B cell (primary cell): ENCODE data around the gene IL2. TPM values are rescaled to one million over a fixed set of nuclear protein-coding genes. Genes with fewer than 3 reads are reported as not detected.
A peak's percentile ranks its signal among the peaks of the same experiment; 100 is the strongest.

Experiments used
- ATAC-seq: fragments of 200-7000 bp; cut with Tn5 transposase; one replicate; pipeline ENCODE4 v1.10.0; 2021; ENCODE audit warnings: low read depth, mild to moderate bottlenecking, moderate number of reproducible peaks, moderate library complexity
- CTCF ChIA-PET: fragments of 350-600 bp; sonication (Branson Sonifier 250); formaldehyde crosslinking; loops from one replicate; lab custom pipeline; 2021; ENCODE audit warnings: antibody characterized with exemption, inconsistent platforms; lab: Charles Lee
- POLR2A ChIA-PET: fragments of 350-600 bp; sonication (Branson Sonifier 250); formaldehyde crosslinking; loops from one replicate; lab custom pipeline; 2021; ENCODE audit warnings: antibody characterized with exemption; lab: Charles Lee
- DNase-seq: peaks from one replicate; pipeline ENCODE4 v3.0.0; 2013
- H2AFZ ChIP-seq: 2 replicates; pipeline ENCODE4 v1.6.1; 2012; ENCODE audit warnings: mild to moderate bottlenecking, low read depth, low read length; ENCODE audit not compliant: insufficient read depth, poor library complexity, severe bottlenecking
- H3K27ac ChIP-seq, 2 donors: 1 replicate in 1 of 2; 2 replicates in 1 of 2; pipeline ENCODE4 v1.5.1; 2012 to 2013; ENCODE audit warnings: low read length in 2 of 2, mild to moderate bottlenecking in 2 of 2, moderate library complexity in 1 of 2
- H3K27me3 ChIP-seq, 4 experiments: fragments of 200-600 bp in 1 of 4; sonication (generic) in 1 of 4; replicated peaks in 1 of 4; 1 replicate in 2 of 4; 2 replicates in 2 of 4; pipeline versions ENCODE4 v1.6.1 to v1.7.0; 2013 to 2016; ENCODE audit warnings: low read length in 3 of 4, mild to moderate bottlenecking in 2 of 4, mixed read lengths in 1 of 4, moderate library complexity in 1 of 4; ENCODE audit not compliant: insufficient read depth in 4 of 4, control insufficient read depth in 3 of 4; ENCODE audit errors: control extremely low read depth in 1 of 4
- H3K36me3 ChIP-seq, 2 experiments: replicated peaks in 1 of 2; 1 replicate in 1 of 2; 2 replicates in 1 of 2; pipeline versions ENCODE4 v1.6.1 to v1.7.1; 2013; ENCODE audit warnings: low read length in 1 of 2; ENCODE audit not compliant: insufficient read depth in 2 of 2, control insufficient read depth in 1 of 2; ENCODE audit errors: control extremely low read depth in 1 of 2, extremely low read depth in 1 of 2
- H3K4me1 ChIP-seq, 2 donors: fragments of 200-600 bp in 1 of 2; sonication (generic) in 1 of 2; 1 replicate in 1 of 2; 2 replicates in 1 of 2; pipeline versions ENCODE4 v1.5.1 to v1.6.1; 2013 to 2017; ENCODE audit warnings: low read length in 2 of 2; ENCODE audit not compliant: control insufficient read depth in 2 of 2, insufficient read depth in 2 of 2
- H3K4me2 ChIP-seq: replicated peaks from 2 replicates; pipeline ENCODE3; 2012; ENCODE audit warnings: mild to moderate bottlenecking, low read depth, low read length; ENCODE audit not compliant: poor library complexity, severe bottlenecking
- H3K4me3 ChIP-seq, 5 experiments: fragments of 200-600 bp in 1 of 5; sonication (generic) in 1 of 5; 1 replicate in 3 of 5; 2 replicates in 2 of 5; pipeline versions ENCODE4 v1.5.1 to v1.7.0; 2011 to 2016; ENCODE audit warnings: low read length in 4 of 5, mild to moderate bottlenecking in 4 of 5, low read depth in 2 of 5, control low read depth in 1 of 5, moderate library complexity in 1 of 5; ENCODE audit not compliant: insufficient read depth in 1 of 5; ENCODE audit errors: control extremely low read depth in 1 of 5, extremely low read depth in 1 of 5
- H3K79me2 ChIP-seq: fragments of 200-600 bp; sonication (generic); one replicate; pipeline ENCODE4 v1.6.0; 2016; ENCODE audit warnings: low read length; ENCODE audit not compliant: control insufficient read depth, insufficient read depth
- H3K9ac ChIP-seq: fragments of 200-600 bp; sonication (generic); 2 replicates; pipeline ENCODE4 v1.6.1; 2017; ENCODE audit warnings: mild to moderate bottlenecking, low read length, moderate library complexity
- H3K9me3 ChIP-seq, 3 donors: one replicate each; pipeline versions ENCODE4 v1.6.1 to v1.7.1; 2013; ENCODE audit warnings: low read length in 2 of 3; ENCODE audit not compliant: control insufficient read depth in 2 of 3, insufficient read depth in 1 of 3; ENCODE audit errors: control extremely low read depth in 1 of 3
- H4K20me1 ChIP-seq: 2 replicates; pipeline ENCODE4 v1.6.0; 2012; ENCODE audit warnings: mild to moderate bottlenecking, low read length; ENCODE audit not compliant: insufficient read depth, control insufficient read depth, poor library complexity, severe bottlenecking
- H3K27ac Mint-ChIP-seq: one replicate; pipeline ENCODE4 v1.8.0; 2021; ENCODE audit warnings: mixed read lengths
- H3K27me3 Mint-ChIP-seq: one replicate; pipeline ENCODE4 v1.8.0; 2021; ENCODE audit warnings: mixed read lengths
- H3K4me1 Mint-ChIP-seq: one replicate; pipeline ENCODE4 v1.8.0; 2021; ENCODE audit warnings: mixed read lengths
- H3K4me3 Mint-ChIP-seq: one replicate; pipeline ENCODE4 v1.8.0; 2021; ENCODE audit warnings: mixed read lengths
- H3K9me3 Mint-ChIP-seq: one replicate; pipeline ENCODE4 v1.8.0; 2022; ENCODE audit warnings: mixed read lengths; ENCODE audit not compliant: insufficient read depth
- EZH2 ChIP-seq: IDR thresholded peaks from 2 replicates; pipeline ENCODE4 v1.6.1; 2012; ENCODE audit warnings: borderline replicate concordance, low read depth, mild to moderate bottlenecking, moderate library complexity, low read length; ENCODE audit not compliant: insufficient read depth, poor library complexity, severe bottlenecking
- WGBS: methylation state at CpG from one replicate; pipeline ENCODE4 v1.1.5; 2013; ENCODE audit warnings: missing lambda C conversion rate; ENCODE audit not compliant: insufficient coverage; 5-methylcytosine and 5-hydroxymethylcytosine counted together
- intact Hi-C: fragments of 100-400 bp; cut with micrococcal nuclease; formaldehyde crosslinking; loops from one replicate; pipeline ENCODE4 v1.10.0; 2022
- polyA plus RNA-seq: library from polyadenylated mRNA; depleted of rRNA; stranded (reverse); fragments of >200 nt; gene quantifications from 2 replicates; pipeline ENCODE4 v1.2.3, GENCODE V29; 2012
- total RNA-seq, 2 donors: library from RNA; stranded (reverse); fragments of 120-200 nt in 1 of 2; gene quantifications; 1 replicate in 1 of 2; 2 replicates in 1 of 2; pipeline versions ENCODE4 v1.2.3 to v1.2.4, GENCODE V29; 2013 to 2022
- TF ChIP-seq, protein P1 (sequence below): fragments of 200-600 bp; IDR thresholded peaks from one replicate; pipeline ENCODE4 v1.8.0; 2022; ENCODE audit warnings: antibody characterized with exemption, mild to moderate bottlenecking

The IL2 gene
- total and polyA plus RNA-seq, 2 donors (not counting 1 experiment from before 2014, with no cell fraction given) = not detected

DNA sequence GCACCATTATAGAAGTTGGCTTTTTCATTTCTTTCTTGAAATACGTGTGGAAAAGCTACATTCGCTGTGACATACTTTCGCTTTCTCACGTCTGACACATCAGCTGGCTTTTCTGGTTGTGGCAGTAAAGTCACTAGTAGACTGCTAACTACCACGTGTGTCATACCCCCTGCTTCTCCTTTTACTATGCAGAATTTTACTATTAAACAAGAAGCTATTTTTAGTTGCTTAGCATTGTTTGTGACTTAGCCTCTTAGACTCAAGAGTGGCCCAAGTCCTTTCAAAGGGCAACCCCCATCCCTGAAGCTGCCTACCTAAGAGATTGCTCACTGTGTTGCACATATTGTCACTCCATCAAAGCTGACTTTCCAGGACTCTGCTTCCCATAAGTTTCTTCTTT lies 2.1 kb upstream of the IL2 start:
- Histone ChIP-seq H3K27me3 (no peaks in the 10 kb centered on the region), H3K27ac (no peak overlapping the region), H4K20me1 (no peaks in the 10 kb centered on the region), H3K36me3 (no peaks in the 10 kb centered on the region), H3K4me3 (peak overlapping the region in 2 of 5 experiments; percentile 9 to 28), H3K9me3 (no peaks in the 10 kb centered on the region), H3K4me2 (peak overlapping the region; percentile 38), H3K79me2 (no peaks in the 10 kb centered on the region), H3K4me1 (peaks cover 0 to 6% of the 10 kb centered on the region in 2 donors), H2AFZ (peak overlapping the region; percentile 46), H3K9ac (peak overlapping the region; percentile 36)
- DNase-seq (peak; percentile 13), ATAC-seq (no peak)
- intact Hi-C loops = no loop called here
- Mint-ChIP-seq H3K4me1 (peaks cover 24% of the 10 kb centered on the region), H3K9me3 (no peaks in the 10 kb centered on the region), H3K4me3 (peak overlapping the region; percentile 72), H3K27me3 (no peaks in the 10 kb centered on the region), H3K27ac (no peak overlapping the region)
- WGBS = no CpG with 5 or more reads among the region's 5 CpGs
- TF ChIP-seq EZH2 = no peak
- CTCF ChIA-PET = no interaction called here
- POLR2A ChIA-PET = no interaction called here

DNA sequence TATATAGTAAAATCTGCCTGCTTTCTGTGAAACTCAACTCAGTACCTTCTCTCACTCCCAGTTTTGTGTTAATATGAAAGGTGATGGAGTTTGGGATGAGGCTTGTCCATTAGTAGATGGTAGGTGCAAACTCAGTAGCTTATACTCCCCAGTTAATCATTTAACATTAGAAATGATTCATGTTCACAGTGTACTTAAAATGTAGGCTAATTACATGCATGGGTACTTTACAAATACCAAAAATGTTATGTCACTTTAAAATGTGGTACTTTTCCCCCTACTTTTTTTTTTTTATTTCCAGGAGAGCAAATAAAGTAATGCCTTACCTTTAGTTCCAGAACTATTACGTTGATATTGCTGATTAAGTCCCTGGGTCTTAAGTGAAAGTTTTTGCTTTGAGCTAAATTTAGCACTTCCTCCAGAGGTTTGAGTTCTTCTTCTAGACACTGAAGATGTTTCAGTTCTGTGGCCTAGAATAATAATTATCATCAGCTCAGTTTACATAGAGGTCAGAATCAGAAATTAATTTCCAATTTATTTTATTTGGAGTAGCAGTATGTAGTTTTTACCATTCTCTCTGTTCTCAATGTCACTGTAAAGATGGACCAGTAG lies 3.0 kb downstream of the IL2 start:
- H3K4me1 Mint-ChIP-seq = peaks cover 19% of the 10 kb centered on the region

More for the DNA sequence above, 3.0 kb downstream of the IL2 start:
- H3K36me3 ChIP-seq = no peaks in the 10 kb centered on the region
- Mint-ChIP-seq H3K27ac (no peak overlapping the region), H3K9me3 (no peaks in the 10 kb centered on the region), H3K27me3 (peaks cover 4% of the 10 kb centered on the region), H3K4me3 (no peak overlapping the region)
- ChIA-PET POLR2A (no interaction called here), CTCF (no interaction called here)
- no peaks in the 10 kb centered on the region for H3K4me1 ChIP-seq
- no peak overlapping the region for H3K4me2 ChIP-seq
- TF ChIP-seq, protein P1, sequence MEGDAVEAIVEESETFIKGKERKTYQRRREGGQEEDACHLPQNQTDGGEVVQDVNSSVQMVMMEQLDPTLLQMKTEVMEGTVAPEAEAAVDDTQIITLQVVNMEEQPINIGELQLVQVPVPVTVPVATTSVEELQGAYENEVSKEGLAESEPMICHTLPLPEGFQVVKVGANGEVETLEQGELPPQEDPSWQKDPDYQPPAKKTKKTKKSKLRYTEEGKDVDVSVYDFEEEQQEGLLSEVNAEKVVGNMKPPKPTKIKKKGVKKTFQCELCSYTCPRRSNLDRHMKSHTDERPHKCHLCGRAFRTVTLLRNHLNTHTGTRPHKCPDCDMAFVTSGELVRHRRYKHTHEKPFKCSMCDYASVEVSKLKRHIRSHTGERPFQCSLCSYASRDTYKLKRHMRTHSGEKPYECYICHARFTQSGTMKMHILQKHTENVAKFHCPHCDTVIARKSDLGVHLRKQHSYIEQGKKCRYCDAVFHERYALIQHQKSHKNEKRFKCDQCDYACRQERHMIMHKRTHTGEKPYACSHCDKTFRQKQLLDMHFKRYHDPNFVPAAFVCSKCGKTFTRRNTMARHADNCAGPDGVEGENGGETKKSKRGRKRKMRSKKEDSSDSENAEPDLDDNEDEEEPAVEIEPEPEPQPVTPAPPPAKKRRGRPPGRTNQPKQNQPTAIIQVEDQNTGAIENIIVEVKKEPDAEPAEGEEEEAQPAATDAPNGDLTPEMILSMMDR = no peak
- no peak for TF ChIP-seq EZH2
- no peak overlapping the region for H3K4me3 ChIP-seq
- peaks cover 0 to 7% (median 2%) of the 10 kb centered on the region in 4 experiments for H3K27me3 ChIP-seq
- H2AFZ ChIP-seq = no peak overlapping the region
- H3K9me3 ChIP-seq = no peaks in the 10 kb centered on the region
- ATAC-seq (no peak), DNase-seq (no peak)
- no peaks in the 10 kb centered on the region for H3K79me2 ChIP-seq
- H3K27ac ChIP-seq = no peak overlapping the region
- intact Hi-C loops = no loop called here
- no peak overlapping the region for H3K9ac ChIP-seq
- no peaks in the 10 kb centered on the region for H4K20me1 ChIP-seq
- WGBS = no CpG with 5 or more reads among the region's 1 CpG
